Vagina (tissue), 2 donors: ENCODE measurements around the gene DPP3.

Experiments used
- POLR2A ChIP-seq, 2 donors: fragments of 450-650 bp; IDR thresholded peaks; one replicate each; pipeline ENCODE4 v1.6.1; 2017; ENCODE audit warnings: antibody characterized with exemption in 2 of 2, mild to moderate bottlenecking in 2 of 2, moderate library complexity in 2 of 2
- POLR2AphosphoS5 ChIP-seq, 2 donors: sonication (generic); formaldehyde crosslinking; IDR thresholded peaks; one replicate each; pipeline ENCODE4 v1.9.0; 2017; ENCODE audit warnings: antibody characterized with exemption in 2 of 2, mild to moderate bottlenecking in 2 of 2, low read depth in 1 of 2; ENCODE audit not compliant: insufficient read depth in 1 of 2
- TF ChIP-seq, protein P1 (sequence below), 3 experiments: fragments of 450-650 bp in 2 of 3; fragments of 200-600 bp in 1 of 3; sonication (generic) in 1 of 3; IDR thresholded peaks; one replicate each; pipeline ENCODE4 v1.5.1; 2017 to 2019; ENCODE audit warnings: antibody characterized with exemption in 3 of 3, mild to moderate bottlenecking in 2 of 3, moderate library complexity in 2 of 3

GRCh38 chr11:66495401-66495854 is 15.2 kb downstream of the DPP3 start:
- TF ChIP-seq POLR2A (IDR thresholded peaks at IDR 0.05) (no peak), POLR2AphosphoS5 (IDR thresholded peaks at IDR 0.05; ENCODE audit: insufficient read depth in 1 of 2, low read depth in 1 of 2) (no peak)
- TF ChIP-seq, protein P1, sequence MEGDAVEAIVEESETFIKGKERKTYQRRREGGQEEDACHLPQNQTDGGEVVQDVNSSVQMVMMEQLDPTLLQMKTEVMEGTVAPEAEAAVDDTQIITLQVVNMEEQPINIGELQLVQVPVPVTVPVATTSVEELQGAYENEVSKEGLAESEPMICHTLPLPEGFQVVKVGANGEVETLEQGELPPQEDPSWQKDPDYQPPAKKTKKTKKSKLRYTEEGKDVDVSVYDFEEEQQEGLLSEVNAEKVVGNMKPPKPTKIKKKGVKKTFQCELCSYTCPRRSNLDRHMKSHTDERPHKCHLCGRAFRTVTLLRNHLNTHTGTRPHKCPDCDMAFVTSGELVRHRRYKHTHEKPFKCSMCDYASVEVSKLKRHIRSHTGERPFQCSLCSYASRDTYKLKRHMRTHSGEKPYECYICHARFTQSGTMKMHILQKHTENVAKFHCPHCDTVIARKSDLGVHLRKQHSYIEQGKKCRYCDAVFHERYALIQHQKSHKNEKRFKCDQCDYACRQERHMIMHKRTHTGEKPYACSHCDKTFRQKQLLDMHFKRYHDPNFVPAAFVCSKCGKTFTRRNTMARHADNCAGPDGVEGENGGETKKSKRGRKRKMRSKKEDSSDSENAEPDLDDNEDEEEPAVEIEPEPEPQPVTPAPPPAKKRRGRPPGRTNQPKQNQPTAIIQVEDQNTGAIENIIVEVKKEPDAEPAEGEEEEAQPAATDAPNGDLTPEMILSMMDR (IDR thresholded peaks at IDR 0.05) = no peak
